ENCODE results near the gene TPST1. TPM values are rescaled to one million over a fixed set of nuclear protein-coding genes. Genes with fewer than 3 reads are reported as not detected.
A peak's percentile ranks its signal among the peaks of the same experiment; 100 is the strongest.
"Not testable (repeated sequence)": the region's sequence is repeated elsewhere in the genome, so short reads cannot be mapped to it uniquely, and the experiment has no call there.

TPST1 gene
- polyA plus RNA-seq, 1 of the 3 experiments (the other 2 are of a cell fraction) = 36.4 TPM

DNA sequence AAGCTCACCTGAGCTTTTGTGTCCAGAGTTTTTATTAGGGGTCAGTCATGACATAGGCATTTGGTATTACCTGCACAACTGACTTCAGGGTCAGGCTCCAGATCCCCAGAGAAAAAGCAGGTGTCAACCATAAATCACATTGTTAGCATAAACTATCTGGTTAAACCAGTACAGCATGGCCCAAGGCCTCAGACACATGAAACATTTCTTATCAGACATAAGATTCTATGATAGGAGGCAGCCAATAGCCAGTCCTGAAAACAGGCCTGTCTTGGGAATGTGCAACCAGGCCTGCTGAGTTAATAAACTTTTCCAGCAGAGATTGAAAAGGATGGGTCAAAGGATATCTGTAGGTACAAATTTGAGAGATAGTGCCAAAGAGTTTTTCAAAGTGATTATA lies 116.1 kb downstream of the TPST1 start:
- ChIA-PET POLR2A (no interaction called here), CTCF (no interaction called here)
- H3K4me3 ChIP-seq (ENCODE audit: low read depth in 2 of 2, low read length in 1 of 2) = no peak overlapping the region
- H3K4me1 ChIP-seq (ENCODE audit: control insufficient read depth in 1 of 2, insufficient read depth in 2 of 2, low read depth in 1 of 2, low read length in 1 of 2) = peaks cover 0 to 7% of the 10 kb centered on the region in 2 experiments; a peak in 3 of 4 replicates
- H3K79me2 ChIP-seq (ENCODE audit: insufficient read depth) = peaks cover 11% of the 10 kb centered on the region; the same call in 1 of the 2 replicates
- no peak overlapping the region for H3K4me2 ChIP-seq
- H3K9ac ChIP-seq = no peak overlapping the region
- H3F3A ChIP-seq (replicated peaks; ENCODE audit: insufficient read depth) = peaks cover 5% of the 10 kb centered on the region
- DNase-seq = no peak
- TF ChIP-seq CHD2 (IDR thresholded peaks at IDR 0.05; ENCODE audit: low read length, partially characterized antibody) (peak; percentile 29), GATA2 (CRISPR knock-in tag; IDR thresholded peaks at IDR 0.05) (peak; percentile 82), EP300 (IDR thresholded peaks at IDR 0.05; ENCODE audit: borderline replicate concordance in 1 of 2, low read depth in 1 of 2, low read length in 1 of 2) (peak in 1 of 2 experiments; percentile 86; a peak in 2 of 4 replicates), MAX (IDR thresholded peaks at IDR 0.05; ENCODE audit: low read depth) (no peak), NFIC (IDR thresholded peaks at IDR 0.05; ENCODE audit: borderline replicate concordance) (no peak), MXI1 (IDR thresholded peaks at IDR 0.05; ENCODE audit: low read depth, low read length) (0 out of 2 replicates have a peak, but pooled peaks have one; percentile 24), RCOR1 (IDR thresholded peaks at IDR 0.05; ENCODE audit: low read length) (peak; percentile 87; the same call in 1 of the 2 replicates), GABPA (IDR thresholded peaks at IDR 0.05; ENCODE audit: low read depth) (no peak)
- TF ChIP-seq, protein P1, sequence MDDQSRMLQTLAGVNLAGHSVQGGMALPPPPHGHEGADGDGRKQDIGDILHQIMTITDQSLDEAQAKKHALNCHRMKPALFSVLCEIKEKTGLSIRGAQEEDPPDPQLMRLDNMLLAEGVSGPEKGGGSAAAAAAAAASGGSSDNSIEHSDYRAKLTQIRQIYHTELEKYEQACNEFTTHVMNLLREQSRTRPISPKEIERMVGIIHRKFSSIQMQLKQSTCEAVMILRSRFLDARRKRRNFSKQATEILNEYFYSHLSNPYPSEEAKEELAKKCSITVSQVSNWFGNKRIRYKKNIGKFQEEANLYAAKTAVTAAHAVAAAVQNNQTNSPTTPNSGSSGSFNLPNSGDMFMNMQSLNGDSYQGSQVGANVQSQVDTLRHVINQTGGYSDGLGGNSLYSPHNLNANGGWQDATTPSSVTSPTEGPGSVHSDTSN (IDR thresholded peaks at IDR 0.05) = no peak
- no peaks in the 10 kb centered on the region for H4K20me1 ChIP-seq (ENCODE audit: insufficient read depth)
- no peaks in the 10 kb centered on the region for H3K9me2 ChIP-seq
- H2AFZ ChIP-seq (ENCODE audit: low read depth) = no peak overlapping the region
- H3K36me3 ChIP-seq (replicated peaks in 1 of 2; ENCODE audit: control insufficient read depth in 1 of 2, insufficient read depth in 2 of 2, low read length in 1 of 2) = peaks cover 0 to 6% of the 10 kb centered on the region in 2 experiments
- H3K27me3 ChIP-seq (ENCODE audit: insufficient read depth) = no peaks in the 10 kb centered on the region
- H3K27ac ChIP-seq (ENCODE audit: low read depth in 2 of 2, low read length in 1 of 2) = peak overlapping the region in 1 of 2 experiments; percentile 31; a peak in 2 of 4 replicates
- no peaks in the 10 kb centered on the region for H3K9me3 ChIP-seq

GRCh38 chr7:66323114-66323796 lies 118.1 kb downstream of the TPST1 start:
- Histone ChIP-seq H4K20me1 (ENCODE audit: insufficient read depth) (no peaks in the 10 kb centered on the region), H3K36me3 (replicated peaks in 1 of 2; ENCODE audit: control insufficient read depth in 1 of 2, insufficient read depth in 2 of 2, low read length in 1 of 2) (peaks cover 0 to 6% of the 10 kb centered on the region in 2 experiments), H3K4me1 (ENCODE audit: control insufficient read depth in 1 of 2, insufficient read depth in 2 of 2, low read depth in 1 of 2, low read length in 1 of 2) (peaks cover 0 to 18% of the 10 kb centered on the region in 2 experiments; a peak in 3 of 4 replicates), H3K4me3 (ENCODE audit: low read depth in 2 of 2, low read length in 1 of 2) (no peak overlapping the region), H3K9me3 (no peaks in the 10 kb centered on the region), H3K27ac (ENCODE audit: low read depth in 2 of 2, low read length in 1 of 2) (no peak overlapping the region), H3F3A (replicated peaks; ENCODE audit: insufficient read depth) (peaks cover 10% of the 10 kb centered on the region), H3K27me3 (ENCODE audit: insufficient read depth) (no peaks in the 10 kb centered on the region), H3K4me2 (no peak overlapping the region), H3K79me2 (ENCODE audit: insufficient read depth) (peaks cover 4% of the 10 kb centered on the region; the same call in 1 of the 2 replicates), H3K9ac (no peak overlapping the region), H2AFZ (ENCODE audit: low read depth) (no peak overlapping the region), H3K9me2 (no peaks in the 10 kb centered on the region)
- ChIA-PET CTCF (interaction anchor here (0.8 kb wide), 1 partner anchor 177 kb away, joined by 3 read pairs; no protein-coding TSS in a partner anchor), POLR2A (no interaction called here)
- DNase-seq = no peak
- TF ChIP-seq, protein P1 (IDR thresholded peaks at IDR 0.05) = peak; percentile 20; the same call in 1 of the 2 replicates
- TF ChIP-seq TCF12 (IDR thresholded peaks at IDR 0.05) = peak; percentile 30; the same call in 1 of the 2 replicates
- TF ChIP-seq SMC3 (IDR thresholded peaks at IDR 0.05; ENCODE audit: low read depth, low read length) = no peak
- WGBS (ENCODE audit: low lambda C conversion rate) = 86% methylated on average over 6 of the region's 6 CpGs

DNA sequence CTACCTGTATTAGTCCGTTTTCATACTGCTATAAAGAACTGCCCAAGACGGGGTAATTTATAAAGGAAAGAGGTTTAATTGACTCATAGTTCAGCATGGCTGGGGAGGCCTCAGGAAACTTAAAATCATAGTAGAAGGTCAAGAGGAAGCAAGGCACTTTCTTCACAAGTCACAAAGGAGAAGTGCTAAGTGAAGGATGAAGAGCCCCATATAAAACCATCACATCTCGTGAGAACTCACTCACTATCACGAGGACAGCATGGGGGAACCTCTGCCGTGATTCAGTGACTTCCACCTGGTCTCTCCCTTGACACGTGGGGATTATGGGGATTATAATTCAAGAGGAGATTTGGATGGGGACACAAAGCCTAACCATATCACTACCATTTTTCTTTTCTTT lies 119.9 kb downstream of the TPST1 start:
- H3K27me3 ChIP-seq (ENCODE audit: insufficient read depth); H3K79me2 ChIP-seq (ENCODE audit: insufficient read depth); H4K20me1 ChIP-seq (ENCODE audit: insufficient read depth); DNase-seq; H3K36me3 ChIP-seq (replicated peaks in 1 of 2; ENCODE audit: control insufficient read depth in 1 of 2, insufficient read depth in 2 of 2, low read length in 1 of 2); H3K4me2 ChIP-seq; POLR2A ChIA-PET; H3K27ac ChIP-seq (ENCODE audit: low read depth in 2 of 2, low read length in 1 of 2); H3K9ac ChIP-seq; H3K9me2 ChIP-seq; H3K4me3 ChIP-seq (ENCODE audit: low read depth in 2 of 2, low read length in 1 of 2); H3K9me3 ChIP-seq; H2AFZ ChIP-seq (ENCODE audit: low read depth): not testable (repeated sequence)
- peaks cover 10% of the 10 kb centered on the region for H3F3A ChIP-seq (replicated peaks; ENCODE audit: insufficient read depth)
- WGBS (ENCODE audit: low lambda C conversion rate) = 93% methylated on average over 6 of the region's 6 CpGs
- CTCF ChIA-PET = interaction anchor here (0.6 kb wide), 1 partner anchor 294 kb away, joined by 3 read pairs; no protein-coding TSS in a partner anchor
- peaks cover 0 to 17% of the 10 kb centered on the region in 2 experiments; a peak in 3 of 4 replicates for H3K4me1 ChIP-seq (ENCODE audit: control insufficient read depth in 1 of 2, insufficient read depth in 2 of 2, low read depth in 1 of 2, low read length in 1 of 2)

All from SK-N-SH (cell line).